22Rv1 (cell line): Measurements from ENCODE around the gene KIF5B.
"Not testable (repeated sequence)": the region's sequence is repeated elsewhere in the genome, so short reads cannot be mapped to it uniquely, and the experiment has no call there.

Experiments
- H3K27ac ChIP-seq: fragments of 450-650 bp; 2 replicates; pipeline ENCODE4 v1.5.1; 2017
- ZFX ChIP-seq: fragments of 450-650 bp; IDR thresholded peaks from 2 replicates; pipeline ENCODE4 v1.6.1; 2017; ENCODE audit warnings: antibody characterized with exemption, borderline replicate concordance
- TF ChIP-seq, protein P1 (sequence below): fragments of 450-650 bp; IDR thresholded peaks from 2 replicates; pipeline ENCODE4 v1.5.1; 2017; ENCODE audit warnings: mild to moderate bottlenecking

Gene KIF5B

DNA sequence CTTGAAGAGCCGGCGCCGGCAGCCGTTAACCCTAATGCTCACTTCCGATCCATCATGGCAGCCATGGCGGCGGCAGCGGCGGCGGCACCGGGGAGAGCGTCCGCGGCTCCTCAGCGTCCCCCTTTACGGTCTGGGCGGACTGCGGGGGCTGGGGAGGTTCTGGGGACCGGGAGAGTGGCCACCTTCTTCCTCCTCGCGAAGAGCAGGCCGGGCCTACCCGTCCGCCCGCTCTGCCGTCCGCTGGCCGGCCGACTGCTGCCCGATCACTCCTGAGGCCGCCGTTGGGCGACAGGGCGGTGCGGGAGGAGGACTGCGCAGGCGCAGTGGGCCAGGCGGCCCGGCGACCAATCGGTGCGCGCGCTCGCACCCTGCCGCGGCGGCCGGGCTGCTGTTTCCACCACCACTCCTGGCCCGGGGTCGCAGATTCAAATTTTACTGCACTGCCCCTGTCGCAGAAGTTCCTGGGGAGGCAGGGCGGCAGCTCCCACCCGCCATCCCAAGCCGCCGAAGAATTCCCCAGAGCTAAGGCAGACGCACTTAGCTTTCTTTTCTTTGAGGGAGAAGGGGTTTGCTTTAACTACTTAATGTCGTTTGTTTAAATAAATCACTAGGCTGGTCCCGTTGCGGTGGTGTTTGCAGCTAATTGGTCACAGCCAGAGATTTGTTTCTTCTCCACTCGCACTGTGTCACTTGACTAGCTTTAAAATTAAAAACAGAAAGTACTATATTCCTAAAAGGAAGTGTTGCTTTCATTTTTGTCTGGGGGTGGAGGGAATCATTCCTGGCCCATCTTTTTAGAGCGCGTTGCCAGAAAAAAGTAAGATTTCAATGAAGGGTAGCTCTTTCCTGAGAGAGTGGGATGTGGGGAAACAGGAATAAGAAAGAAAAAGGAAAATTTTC lies at the start of gene KIF5B:
Gene KIF5B (minus strand): TSS at position 290 of the 900 bp plus-strand sequence. CDS start 452 bp downstream, outside the sequence.
- TF ChIP-seq, protein P1, sequence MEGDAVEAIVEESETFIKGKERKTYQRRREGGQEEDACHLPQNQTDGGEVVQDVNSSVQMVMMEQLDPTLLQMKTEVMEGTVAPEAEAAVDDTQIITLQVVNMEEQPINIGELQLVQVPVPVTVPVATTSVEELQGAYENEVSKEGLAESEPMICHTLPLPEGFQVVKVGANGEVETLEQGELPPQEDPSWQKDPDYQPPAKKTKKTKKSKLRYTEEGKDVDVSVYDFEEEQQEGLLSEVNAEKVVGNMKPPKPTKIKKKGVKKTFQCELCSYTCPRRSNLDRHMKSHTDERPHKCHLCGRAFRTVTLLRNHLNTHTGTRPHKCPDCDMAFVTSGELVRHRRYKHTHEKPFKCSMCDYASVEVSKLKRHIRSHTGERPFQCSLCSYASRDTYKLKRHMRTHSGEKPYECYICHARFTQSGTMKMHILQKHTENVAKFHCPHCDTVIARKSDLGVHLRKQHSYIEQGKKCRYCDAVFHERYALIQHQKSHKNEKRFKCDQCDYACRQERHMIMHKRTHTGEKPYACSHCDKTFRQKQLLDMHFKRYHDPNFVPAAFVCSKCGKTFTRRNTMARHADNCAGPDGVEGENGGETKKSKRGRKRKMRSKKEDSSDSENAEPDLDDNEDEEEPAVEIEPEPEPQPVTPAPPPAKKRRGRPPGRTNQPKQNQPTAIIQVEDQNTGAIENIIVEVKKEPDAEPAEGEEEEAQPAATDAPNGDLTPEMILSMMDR, result no peak
- TF ChIP-seq ZFX, result no peak
- H3K27ac ChIP-seq, result peak within 1 kb of the TSS; percentile 85

DNA sequence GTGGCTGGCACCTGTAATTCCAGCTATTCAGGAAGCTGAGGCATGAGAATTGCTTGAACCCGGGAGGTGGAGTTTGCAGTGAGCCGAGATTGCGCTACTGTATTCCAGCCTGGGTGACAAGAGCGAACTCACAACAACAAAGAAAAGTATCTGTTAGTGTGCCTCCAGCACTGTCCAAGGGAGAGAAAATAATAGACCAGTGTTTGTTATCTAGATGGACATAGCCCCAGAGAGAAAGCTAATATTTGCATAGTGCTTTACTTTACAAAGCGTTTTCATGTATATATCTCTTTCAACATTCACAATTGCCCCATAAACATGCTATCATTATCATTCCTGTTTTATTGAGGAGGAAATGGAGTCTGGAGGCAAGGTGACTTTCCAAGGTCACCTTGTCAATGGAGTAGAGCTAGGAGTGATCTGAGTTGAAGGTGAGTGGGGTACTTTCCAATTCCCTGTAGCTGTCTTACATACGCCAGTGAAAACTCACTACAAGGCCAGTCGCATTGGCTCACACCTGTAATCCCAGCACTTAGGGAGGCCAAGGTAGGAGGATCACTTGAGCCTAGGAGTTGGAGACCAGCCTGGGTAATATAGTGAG lies 49.7 kb upstream of the KIF5B start:
- no peak for TF ChIP-seq ZFX
- TF ChIP-seq, protein P1, result no peak
- H3K27ac ChIP-seq, result peak overlapping the region; percentile 20

DNA sequence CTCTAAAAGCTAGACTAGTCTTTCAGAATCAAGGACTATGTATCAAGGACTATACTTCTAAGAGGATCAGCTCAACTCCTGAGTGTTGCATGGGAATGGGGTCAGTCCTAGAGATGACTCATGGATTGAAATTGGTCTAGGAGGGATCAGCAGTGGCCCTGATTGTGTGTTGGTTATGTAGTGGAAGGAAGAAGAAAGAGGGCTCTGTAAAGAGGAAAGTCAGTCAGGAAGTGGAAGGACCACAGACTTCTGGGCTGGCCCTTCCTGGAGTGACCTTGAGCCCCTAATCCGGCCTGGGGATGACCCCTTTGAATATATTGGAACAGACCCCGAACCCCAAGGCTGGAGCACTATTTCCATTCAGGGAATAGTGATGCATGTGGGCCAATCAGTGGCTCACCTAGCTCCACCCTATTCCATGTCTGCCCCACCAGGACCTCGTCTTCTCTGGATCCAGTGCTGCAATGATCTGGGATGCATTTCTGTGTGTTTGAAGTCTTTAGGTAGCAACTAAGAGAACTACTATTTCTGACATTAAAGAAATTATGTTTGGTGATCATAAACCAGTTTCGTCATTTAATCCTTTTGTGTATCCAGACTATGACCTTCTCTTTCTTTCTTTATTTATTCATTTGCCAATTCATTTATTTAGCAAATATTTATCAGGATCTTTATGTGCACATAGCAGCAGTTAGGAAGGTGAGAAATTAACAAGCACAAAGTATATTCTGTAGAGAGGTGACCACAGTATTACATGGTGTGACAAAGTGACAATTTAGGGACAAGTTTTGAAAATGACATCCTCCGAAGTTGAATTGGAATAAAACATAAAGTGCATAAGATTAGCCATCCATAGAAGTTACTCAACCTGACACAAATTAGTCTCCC lies 48.6 kb upstream of the KIF5B start:
- no peak overlapping the region for H3K27ac ChIP-seq
- TF ChIP-seq, protein P1, result no peak
- no peak for TF ChIP-seq ZFX

DNA sequence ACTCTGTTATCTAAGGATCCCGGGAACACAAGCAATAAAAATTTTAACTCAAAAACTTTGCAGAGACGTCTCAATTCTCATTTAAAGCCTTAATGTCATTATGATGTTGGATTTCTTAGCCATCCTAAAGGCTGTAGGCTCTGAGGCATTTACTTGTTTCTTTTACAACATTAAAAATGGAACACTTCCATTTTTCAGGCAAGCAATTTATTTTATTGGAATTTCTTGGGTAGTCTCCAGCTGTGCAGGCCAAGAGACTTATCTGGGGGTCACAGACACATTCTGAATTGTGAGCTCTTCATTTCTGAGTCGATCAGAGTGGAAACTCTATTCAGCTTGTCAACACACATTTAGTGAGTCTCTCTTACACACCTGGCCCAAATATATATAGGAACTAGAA lies 48.0 kb upstream of the KIF5B start:
- TF ChIP-seq, protein P1, result no peak
- TF ChIP-seq ZFX, result no peak
- H3K27ac ChIP-seq, result no peak overlapping the region

DNA sequence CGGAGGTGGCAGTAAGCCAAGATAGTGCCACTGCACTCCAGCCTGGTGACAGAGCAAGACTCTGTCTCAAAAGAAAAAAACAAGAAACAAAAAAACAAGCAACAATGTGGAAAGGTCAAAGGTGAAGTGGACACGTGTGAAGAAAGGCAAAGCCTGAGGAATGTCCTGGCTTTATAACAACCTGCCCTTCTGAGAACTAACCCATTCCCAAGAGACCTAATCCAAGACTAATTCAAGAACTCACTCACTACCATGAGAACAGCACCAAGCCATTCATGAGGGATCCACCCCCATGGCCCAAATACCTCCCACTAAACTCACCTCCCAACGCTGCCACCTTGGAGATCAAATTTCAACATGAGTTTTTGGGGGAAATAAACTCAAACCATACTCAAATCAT lies 47.5 kb upstream of the KIF5B start:
- TF ChIP-seq, protein P1, result no peak
- no peak for TF ChIP-seq ZFX
- no peak overlapping the region for H3K27ac ChIP-seq

DNA sequence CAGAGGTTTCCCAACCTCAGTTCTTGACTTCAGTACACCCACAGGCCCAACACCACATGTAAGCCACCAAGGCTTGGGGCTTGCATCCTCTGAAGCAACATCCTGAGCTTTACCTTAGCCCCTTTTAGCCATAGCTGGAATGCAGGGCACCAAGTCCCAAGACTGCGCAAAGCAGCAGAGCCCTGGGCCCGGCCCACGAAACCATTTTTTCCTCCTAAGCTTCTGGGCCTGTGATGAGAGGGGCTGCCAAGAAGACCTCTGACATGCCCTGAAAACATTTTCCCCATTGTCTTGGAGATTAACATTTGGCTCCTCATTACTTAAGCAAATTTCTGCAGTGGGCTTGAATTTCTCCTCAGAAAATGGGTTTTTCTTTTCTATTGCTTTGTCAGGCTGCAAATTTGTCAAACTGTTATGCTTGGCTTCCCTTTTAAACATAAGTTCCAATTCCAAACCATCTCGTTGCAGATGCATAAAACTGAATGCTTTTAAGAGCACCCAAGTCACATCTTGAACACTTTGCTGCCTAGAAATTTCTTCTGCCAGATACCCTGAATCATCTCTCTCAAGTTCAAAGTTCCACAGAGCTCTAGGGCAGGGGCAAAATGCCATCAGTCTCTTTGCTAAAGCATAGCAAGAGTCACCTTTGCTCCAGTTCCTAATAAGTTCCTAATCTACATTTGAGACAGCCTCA lies 42.5 kb upstream of the KIF5B start:
- not testable (repeated sequence) for H3K27ac ChIP-seq
